ENCODE data around the gene FAM234A. TPM values are rescaled to one million over a fixed set of nuclear protein-coding genes. Genes with fewer than 3 reads are reported as not detected.

The FAM234A gene
- total RNA-seq, 6 experiments from 2014 or later: 31.7 to 64.8 (median 41.9) TPM

DNA sequence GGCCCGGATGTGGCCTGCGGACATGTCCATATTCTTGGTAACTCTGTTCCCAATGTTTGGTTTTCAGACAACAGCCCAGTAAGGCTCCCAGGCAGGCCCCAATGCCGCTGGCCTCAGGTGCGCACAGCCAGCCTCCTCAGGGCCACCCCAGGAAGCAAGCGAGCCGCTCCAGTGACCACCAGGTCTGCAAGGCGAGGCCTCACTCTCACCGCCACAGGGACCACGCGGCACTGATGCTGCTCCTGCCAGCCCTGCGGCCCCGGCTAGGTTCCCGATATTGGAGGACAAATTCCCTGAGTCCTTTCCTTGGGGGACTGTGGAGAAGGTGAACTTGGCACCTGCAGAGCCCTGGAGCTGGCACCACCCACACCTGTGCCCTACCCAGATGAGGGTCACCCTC lies 67.3 kb downstream of the FAM234A start:
- H3K4me3 ChIP-seq: no peak overlapping the region
- DNase-seq (no peak), ATAC-seq (no peak)
- H3K9me3 ChIP-seq: no peaks in the 10 kb centered on the region
- no peak overlapping the region for H3K27ac ChIP-seq
- 100% methylated on average over 2 of the region's 13 CpGs for WGBS (ENCODE audit: insufficient coverage, low coverage, low lambda C conversion rate, missing lambda C conversion rate)
- no peaks in the 10 kb centered on the region for H3K36me3 ChIP-seq
- intact Hi-C loops (cut with DNase I): no loop called here
- H3K27me3 ChIP-seq: no peaks in the 10 kb centered on the region
- no peak for TF ChIP-seq POLR2A (IDR thresholded peaks at IDR 0.05)
- TF ChIP-seq, protein P1, sequence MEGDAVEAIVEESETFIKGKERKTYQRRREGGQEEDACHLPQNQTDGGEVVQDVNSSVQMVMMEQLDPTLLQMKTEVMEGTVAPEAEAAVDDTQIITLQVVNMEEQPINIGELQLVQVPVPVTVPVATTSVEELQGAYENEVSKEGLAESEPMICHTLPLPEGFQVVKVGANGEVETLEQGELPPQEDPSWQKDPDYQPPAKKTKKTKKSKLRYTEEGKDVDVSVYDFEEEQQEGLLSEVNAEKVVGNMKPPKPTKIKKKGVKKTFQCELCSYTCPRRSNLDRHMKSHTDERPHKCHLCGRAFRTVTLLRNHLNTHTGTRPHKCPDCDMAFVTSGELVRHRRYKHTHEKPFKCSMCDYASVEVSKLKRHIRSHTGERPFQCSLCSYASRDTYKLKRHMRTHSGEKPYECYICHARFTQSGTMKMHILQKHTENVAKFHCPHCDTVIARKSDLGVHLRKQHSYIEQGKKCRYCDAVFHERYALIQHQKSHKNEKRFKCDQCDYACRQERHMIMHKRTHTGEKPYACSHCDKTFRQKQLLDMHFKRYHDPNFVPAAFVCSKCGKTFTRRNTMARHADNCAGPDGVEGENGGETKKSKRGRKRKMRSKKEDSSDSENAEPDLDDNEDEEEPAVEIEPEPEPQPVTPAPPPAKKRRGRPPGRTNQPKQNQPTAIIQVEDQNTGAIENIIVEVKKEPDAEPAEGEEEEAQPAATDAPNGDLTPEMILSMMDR (IDR thresholded peaks at IDR 0.05): no peak
- H3K4me1 ChIP-seq: no peaks in the 10 kb centered on the region

DNA sequence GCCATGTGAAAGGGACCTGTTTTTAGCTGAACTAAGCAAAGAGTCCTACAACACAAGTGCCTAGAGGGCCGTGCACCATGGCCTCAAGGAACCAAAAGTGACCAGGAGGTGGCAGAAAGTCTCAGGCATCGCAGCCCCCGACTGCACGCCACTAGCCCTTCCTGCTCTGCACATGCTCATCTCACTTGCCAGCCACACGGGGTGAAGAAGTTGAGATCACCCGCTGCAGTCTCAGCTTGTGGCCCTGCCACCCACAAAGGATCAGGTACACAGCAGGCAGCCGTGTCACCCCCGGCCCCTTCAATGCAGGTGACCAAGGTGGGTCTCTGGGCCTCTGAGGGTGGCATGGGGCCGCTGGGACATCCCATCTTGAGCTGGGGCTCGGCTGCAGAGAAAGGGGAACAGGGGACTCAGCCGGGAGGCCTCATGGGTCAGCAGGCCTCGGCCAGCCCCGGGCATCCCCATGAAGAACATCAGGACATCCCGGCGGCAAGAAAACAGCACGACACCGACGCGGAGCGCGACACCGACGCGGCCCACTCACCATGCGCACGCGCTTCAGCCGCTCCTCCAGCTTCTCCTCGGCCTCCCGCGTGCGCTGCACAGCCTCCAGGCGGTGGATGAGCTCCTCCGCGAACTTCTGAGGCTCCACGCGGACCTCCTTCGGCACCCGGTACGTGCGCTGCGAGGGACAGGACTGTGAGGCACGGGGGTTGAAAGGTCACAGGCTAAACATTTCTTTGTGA lies 69.3 kb downstream of the FAM234A start:
- H3K27ac ChIP-seq: no peak overlapping the region
- H3K36me3 ChIP-seq: peaks cover 0 to 8% (median 0%) of the 10 kb centered on the region in 4 donors
- no peak overlapping the region for H3K4me3 ChIP-seq
- DNase-seq (no peak), ATAC-seq (peak in 2 of 4 donors; percentile 17 to 19)
- H3K4me1 ChIP-seq: no peaks in the 10 kb centered on the region
- intact Hi-C loops (cut with DNase I): no loop called here
- H3K9me3 ChIP-seq: no peaks in the 10 kb centered on the region
- no peaks in the 10 kb centered on the region for H3K27me3 ChIP-seq
- 85% methylated on average over 9 of the region's 43 CpGs for WGBS (ENCODE audit: insufficient coverage, low coverage, low lambda C conversion rate, missing lambda C conversion rate)
- TF ChIP-seq POLR2A (IDR thresholded peaks at IDR 0.05): no peak
- TF ChIP-seq, protein P1 (IDR thresholded peaks at IDR 0.05): no peak

DNA sequence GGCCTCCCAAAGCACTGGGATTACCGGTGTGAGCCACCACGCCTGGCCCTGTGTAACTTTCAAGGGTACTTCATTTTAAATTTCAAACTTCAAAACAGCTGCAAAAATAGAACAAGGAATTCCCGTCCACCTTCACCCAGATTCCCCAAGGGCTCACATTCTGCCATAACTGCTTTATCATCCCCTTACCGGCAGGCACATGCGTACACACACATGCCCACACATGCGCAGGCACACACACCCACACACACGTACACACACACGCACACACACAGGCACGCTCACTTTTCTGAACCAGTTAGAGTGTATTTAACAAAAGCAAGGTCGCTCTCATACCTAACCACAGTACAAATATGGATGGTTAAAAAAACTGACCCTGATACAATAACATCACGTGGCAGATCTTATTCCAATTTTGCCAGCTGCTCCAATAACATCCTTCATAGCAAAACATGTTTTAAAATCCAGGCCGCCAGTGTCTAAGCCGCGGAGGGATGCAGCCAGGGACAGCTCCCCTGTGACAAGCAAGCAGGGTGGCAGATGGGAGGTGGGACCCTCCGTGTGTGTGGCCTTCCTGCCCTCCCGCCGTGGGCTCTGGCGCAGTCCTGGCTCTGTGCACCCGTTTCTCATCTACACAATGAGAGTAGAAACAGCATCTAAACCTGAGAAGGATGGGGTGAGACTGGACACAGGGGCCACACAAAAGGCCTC lies 71.5 kb downstream of the FAM234A start:
- WGBS (ENCODE audit: insufficient coverage, low coverage, low lambda C conversion rate, missing lambda C conversion rate): 81% methylated on average over 11 of the region's 19 CpGs
- Histone ChIP-seq H3K9me3 (no peaks in the 10 kb centered on the region), H3K36me3 (peaks cover 0 to 8% (median 0%) of the 10 kb centered on the region in 4 donors), H3K27ac (no peak overlapping the region), H3K4me1 (no peaks in the 10 kb centered on the region), H3K4me3 (no peak overlapping the region), H3K27me3 (no peaks in the 10 kb centered on the region)
- intact Hi-C loops (cut with DNase I): no loop called here
- ATAC-seq (no peak), DNase-seq (no peak)
- TF ChIP-seq, protein P1 (IDR thresholded peaks at IDR 0.05): no peak
- no peak for TF ChIP-seq POLR2A (IDR thresholded peaks at IDR 0.05)

DNA sequence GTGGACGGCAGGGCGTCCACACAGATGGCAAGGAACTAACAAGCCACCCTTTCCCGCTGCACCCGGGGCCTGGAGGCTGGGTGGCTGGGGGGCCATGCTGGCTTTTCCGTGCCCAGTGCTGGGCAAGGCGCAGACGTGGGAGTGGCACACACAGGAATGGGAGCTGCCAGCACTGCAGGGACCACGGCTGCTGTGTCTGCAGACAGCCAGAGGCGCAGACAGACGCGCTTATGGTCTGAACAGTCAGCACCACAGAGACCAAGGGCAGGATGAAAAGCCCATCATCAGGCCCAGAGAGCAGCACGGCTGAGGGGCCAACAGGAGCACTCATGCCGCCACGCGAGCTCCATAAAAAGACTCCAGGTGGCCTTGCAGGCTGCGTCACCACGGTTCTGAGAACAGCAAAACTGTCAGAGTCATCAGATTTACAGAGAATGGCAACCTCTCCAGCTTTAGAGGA lies 72.3 kb downstream of the FAM234A start:
- no peak overlapping the region for H3K4me3 ChIP-seq
- intact Hi-C loops (cut with DNase I): no loop called here
- TF ChIP-seq, protein P1 (IDR thresholded peaks at IDR 0.05): no peak
- no peak for TF ChIP-seq POLR2A (IDR thresholded peaks at IDR 0.05)
- H3K4me1 ChIP-seq: no peaks in the 10 kb centered on the region
- DNase-seq (no peak), ATAC-seq (no peak)
- peaks cover 0 to 8% (median 0%) of the 10 kb centered on the region in 4 donors for H3K36me3 ChIP-seq
- no peaks in the 10 kb centered on the region for H3K27me3 ChIP-seq
- H3K9me3 ChIP-seq: no peaks in the 10 kb centered on the region
- 90% methylated on average over 9 of the region's 17 CpGs for WGBS (ENCODE audit: insufficient coverage, low coverage, low lambda C conversion rate, missing lambda C conversion rate)
- H3K27ac ChIP-seq: no peak overlapping the region

All from right lobe of liver (tissue), 6 donors.